WI38 (cell line): ENCODE results near the gene FAM174C.

Source experiments
- H3K4me3 ChIP-seq: 2 replicates; pipeline ENCODE4 v1.5.1; 2011; ENCODE audit warnings: low read depth, mild to moderate bottlenecking, control low read depth, low read length
- CTCF ChIP-seq: IDR thresholded peaks from 2 replicates; pipeline ENCODE4 v1.5.1; 2012; ENCODE audit warnings: low read depth, mild to moderate bottlenecking, control low read depth, low read length

Gene FAM174C

GRCh38 chr19:1250437-1251260 is 24.7 kb upstream of the FAM174C start:
- no peak for TF ChIP-seq CTCF

DNA sequence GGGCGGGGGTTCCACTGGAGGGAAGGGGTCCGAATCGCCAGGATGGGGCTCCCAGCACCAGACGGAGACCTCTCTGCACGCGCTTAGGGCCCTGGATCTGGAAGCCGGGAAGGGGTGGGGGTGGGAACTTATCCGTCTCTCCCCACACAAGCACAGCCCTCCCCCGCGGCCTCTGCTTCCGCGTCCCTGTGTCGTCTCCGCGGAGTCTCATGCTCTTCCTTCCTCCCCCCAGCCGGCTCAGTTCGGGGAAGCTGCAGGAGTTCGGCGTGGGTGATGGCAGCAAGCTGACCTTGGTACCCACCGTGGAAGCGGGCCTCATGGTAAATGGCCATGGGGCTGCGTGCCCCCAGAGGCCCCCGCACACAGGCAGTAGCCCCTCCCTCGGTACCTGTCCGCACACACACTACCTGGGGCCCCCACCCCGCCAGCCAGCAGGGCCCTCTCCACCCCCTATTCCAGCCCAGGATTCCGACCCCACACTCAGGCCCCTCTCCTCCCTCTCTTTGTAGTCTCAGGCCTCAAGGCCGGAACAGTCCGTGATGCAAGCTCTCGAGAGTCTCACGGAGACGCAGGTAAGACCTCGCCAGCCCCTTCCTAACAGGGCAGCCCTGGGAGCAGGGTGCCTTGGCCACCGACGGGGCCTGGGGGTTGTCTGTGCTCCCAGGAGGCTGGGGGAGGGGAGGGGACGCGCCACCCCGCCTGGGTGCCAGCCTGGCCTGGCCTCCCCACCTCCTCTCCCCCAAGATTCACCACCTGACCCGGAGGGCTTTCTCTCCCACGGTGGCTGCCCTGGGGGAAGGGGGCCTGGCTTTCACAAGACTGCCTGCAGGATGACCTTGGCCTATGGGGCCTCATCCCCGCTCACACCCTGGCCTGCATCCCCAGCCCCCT is 23.8 kb upstream of the FAM174C start:
- TF ChIP-seq CTCF = no peak
- peak overlapping the region; percentile 89 for H3K4me3 ChIP-seq

More at GRCh38 chr19:1250437-1251260, 24.7 kb upstream of the FAM174C start:
- peak overlapping the region; percentile 89 for H3K4me3 ChIP-seq

DNA sequence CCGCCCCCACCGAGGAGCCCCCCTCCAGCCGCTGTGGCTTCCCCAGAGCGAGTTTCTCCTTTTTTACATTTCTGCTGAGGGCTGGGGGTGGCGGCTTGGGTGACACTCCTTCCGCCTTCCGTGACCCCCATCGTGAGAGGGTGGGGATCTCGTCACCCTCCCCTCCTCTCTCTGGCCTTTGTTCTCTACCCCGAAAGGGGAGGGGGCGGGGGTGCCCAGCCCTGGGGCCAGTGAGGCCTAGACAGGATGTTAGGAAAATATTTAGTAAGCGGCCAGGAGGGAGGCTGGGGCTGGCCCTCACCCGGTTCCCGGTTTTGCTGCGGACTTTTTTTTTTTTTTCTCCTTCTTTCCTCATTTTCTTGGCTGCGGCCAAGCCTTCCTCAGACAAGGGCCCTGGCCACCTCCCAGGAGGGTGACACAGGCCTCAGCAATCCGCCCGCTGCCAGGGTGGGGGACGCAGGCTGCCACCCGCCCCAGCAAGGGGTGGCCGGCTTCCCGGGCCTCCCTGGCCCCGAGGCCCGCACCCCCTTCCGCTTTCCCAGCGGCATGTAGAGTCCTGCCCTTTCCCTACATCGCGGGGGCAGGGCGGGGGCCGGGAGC is 23.0 kb upstream of the FAM174C start:
- peak overlapping the region; percentile 89 for H3K4me3 ChIP-seq
- no peak for TF ChIP-seq CTCF

GRCh38 chr19:1252821-1253513 is 22.4 kb upstream of the FAM174C start:
- no peak for TF ChIP-seq CTCF
- peak overlapping the region; percentile 89 for H3K4me3 ChIP-seq

DNA sequence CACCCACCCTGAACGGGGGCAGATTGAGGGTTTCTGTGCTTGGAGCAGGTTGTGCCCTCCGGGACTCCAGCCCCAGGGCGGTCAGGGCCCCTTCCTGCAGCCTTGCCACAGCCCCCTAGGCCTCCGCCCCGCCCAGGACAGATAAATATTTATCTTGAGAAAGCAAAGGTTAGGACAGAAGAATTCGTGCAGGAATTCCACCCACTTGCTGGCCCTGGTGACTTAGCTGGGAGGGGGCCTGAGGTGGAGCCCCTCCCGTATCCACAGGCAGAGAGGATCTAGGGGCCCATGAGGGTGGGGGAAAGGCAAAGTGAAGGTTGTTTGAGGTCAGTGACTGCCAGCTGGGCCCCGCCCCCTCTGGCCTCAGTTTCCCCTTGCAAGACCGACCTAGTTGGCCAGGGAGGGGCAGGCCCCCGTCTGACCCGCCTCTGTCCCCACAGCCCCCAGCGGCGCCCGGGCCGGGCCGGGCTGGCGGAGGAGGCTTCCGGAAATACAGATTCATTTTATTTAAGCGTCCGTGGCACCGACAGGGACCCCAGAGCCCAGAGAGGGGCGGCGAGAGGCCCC is 21.7 kb upstream of the FAM174C start:
- TF ChIP-seq CTCF = no peak
- H3K4me3 ChIP-seq = peak overlapping the region; percentile 89

DNA sequence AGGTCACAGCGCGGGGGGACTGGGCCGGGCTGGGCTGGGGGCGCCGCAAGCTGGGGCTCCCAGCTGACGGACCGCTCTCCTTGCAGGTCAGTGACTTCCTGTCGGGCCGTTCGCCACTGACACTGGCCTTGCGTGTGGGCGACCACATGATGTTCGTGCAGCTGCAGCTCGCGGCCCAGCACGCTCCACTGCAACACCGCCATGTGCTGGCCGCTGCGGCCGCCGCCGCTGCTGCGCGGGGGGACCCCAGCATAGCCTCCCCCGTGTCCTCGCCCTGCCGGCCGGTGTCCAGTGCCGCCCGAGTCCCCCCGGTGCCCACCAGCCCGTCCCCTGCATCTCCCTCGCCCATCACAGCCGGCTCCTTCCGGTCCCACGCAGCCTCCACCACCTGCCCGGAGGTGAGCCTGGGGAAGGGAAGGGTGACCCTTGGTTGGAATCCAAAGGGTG is 21.2 kb upstream of the FAM174C start:
- peak overlapping the region; percentile 89 for H3K4me3 ChIP-seq
- TF ChIP-seq CTCF = no peak
